Measurements from ENCODE around the gene MIS12. TPM values are rescaled to one million over a fixed set of nuclear protein-coding genes. Genes with fewer than 3 reads are reported as not detected.

Gene MIS12
- total and polyA plus RNA-seq, 2 of the 13 experiments (the other 11 are each of a cell fraction or from before 2014, with no cell fraction given) = 13.4 to 28.0 TPM

GRCh38 chr17:5438716-5439445, 47.5 kb upstream of the MIS12 start, which contains the start of gene C1QBP (continued):
- TF ChIP-seq MIER3 (CRISPR knock-in tag; IDR thresholded peaks at IDR 0.05; ENCODE audit: borderline replicate concordance) = peak; percentile 57; the same call in 1 of the 2 replicates
- TF ChIP-seq ZEB1 (IDR thresholded peaks at IDR 0.05; ENCODE audit: insufficient replicate concordance, low read depth) = no peak
- TF ChIP-seq ZMYM4 (CRISPR knock-in tag; IDR thresholded peaks at IDR 0.05) = peak; percentile 95
- TF ChIP-seq NFATC3 (CRISPR knock-in tag; IDR thresholded peaks at IDR 0.05) = no peak
- peak; percentile 56; the same call in 1 of the 2 replicates for TF ChIP-seq ZNF234 (CRISPR knock-in tag; conservative IDR thresholded peaks at IDR 0.05)
- TF ChIP-seq ATF7-NPFF (CRISPR knock-in tag; IDR thresholded peaks at IDR 0.05; ENCODE audit: low read depth) = peak; percentile 87
- TF ChIP-seq ZNF841 (CRISPR knock-in tag; IDR thresholded peaks at IDR 0.05; ENCODE audit: borderline replicate concordance) = peak; percentile 87
- peak; percentile 86; the same call in 1 of the 2 replicates for TF ChIP-seq ZSCAN9 (CRISPR knock-in tag; IDR thresholded peaks at IDR 0.05; ENCODE audit: borderline replicate concordance)
- TF ChIP-seq ZSCAN31 (CRISPR knock-in tag; IDR thresholded peaks at IDR 0.05; ENCODE audit: low read depth) = peak; percentile 84
- peak; percentile 92; the same call in 1 of the 2 replicates for TF ChIP-seq BCL3 (CRISPR knock-in tag; IDR thresholded peaks at IDR 0.05)
- no peak for TF ChIP-seq CENPBD1 (CRISPR knock-in tag; IDR thresholded peaks at IDR 0.05; ENCODE audit: borderline replicate concordance, low read depth)
- no peak for TF ChIP-seq ZNF383 (CRISPR knock-in tag; IDR thresholded peaks at IDR 0.05; ENCODE audit: borderline replicate concordance)
- peak; percentile 97; the same call in 1 of the 2 replicates for TF ChIP-seq ZNF773 (CRISPR knock-in tag; IDR thresholded peaks at IDR 0.05; ENCODE audit: borderline replicate concordance)
- no peak for TF ChIP-seq SETDB1 (CRISPR knock-in tag; IDR thresholded peaks at IDR 0.05; ENCODE audit: borderline replicate concordance)
- TF ChIP-seq ZBTB7A (CRISPR knock-in tag; IDR thresholded peaks at IDR 0.05) = no peak
- TF ChIP-seq ETV6 (CRISPR knock-in tag; conservative IDR thresholded peaks at IDR 0.05) = peak; percentile 57
- TF ChIP-seq ZNF691 (CRISPR knock-in tag; IDR thresholded peaks at IDR 0.05; ENCODE audit: borderline replicate concordance, low read depth) = peak; percentile 92
- TF ChIP-seq ZBTB14 (CRISPR knock-in tag; IDR thresholded peaks at IDR 0.05) = peak; percentile 54; the same call in 1 of the 2 replicates
- no peak for TF ChIP-seq PBX2 (CRISPR knock-in tag; IDR thresholded peaks at IDR 0.05)
- TF ChIP-seq GPN1 (CRISPR knock-in tag; IDR thresholded peaks at IDR 0.05; ENCODE audit: borderline replicate concordance) = no peak
- TF ChIP-seq KLF16 (CRISPR knock-in tag; IDR thresholded peaks at IDR 0.05) = peak in 1 of 2 experiments; percentile 63; a peak in 1 of 4 replicates
- peak; percentile 67 for TF ChIP-seq ZNF883 (CRISPR knock-in tag; IDR thresholded peaks at IDR 0.05; ENCODE audit: not compliant biosample characterization)
- TF ChIP-seq SNAPC2 (CRISPR knock-in tag; IDR thresholded peaks at IDR 0.05) = 0 out of 2 replicates have a peak, but pooled peaks have one; percentile 60
- peak; percentile 86 for TF ChIP-seq ZNF564 (CRISPR knock-in tag; IDR thresholded peaks at IDR 0.05)
- TF ChIP-seq ZBTB38 (CRISPR knock-in tag; IDR thresholded peaks at IDR 0.05) = peak; percentile 73

Data from HepG2 (cell line).